ENCODE results near the gene RPS6KB2. TPM values are rescaled to one million over a fixed set of nuclear protein-coding genes. Genes with fewer than 3 reads are reported as not detected.

Gene RPS6KB2
- total RNA-seq, 1 donor = 36.9 TPM

DNA sequence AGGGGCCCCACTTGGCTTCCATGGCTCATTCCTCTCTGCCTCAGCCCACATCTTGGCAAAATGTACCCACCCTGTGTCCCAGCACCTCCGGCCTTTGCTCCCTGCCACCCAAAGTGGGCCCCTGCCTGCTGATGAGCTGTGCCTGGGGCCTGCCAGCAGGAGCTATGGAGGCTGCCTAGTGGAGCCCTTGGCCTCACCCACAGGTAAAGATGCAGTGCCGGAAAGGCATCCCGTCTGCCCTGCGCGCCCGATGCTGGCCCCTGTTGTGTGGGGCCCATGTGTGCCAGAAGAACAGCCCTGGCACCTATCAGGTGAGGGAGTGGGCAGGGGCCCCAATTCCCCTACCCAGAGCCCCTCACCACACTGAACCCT, 23.1 kb upstream of the RPS6KB2 start:
- H3K4me1 ChIP-seq (ENCODE audit: insufficient read depth, low read length) = peaks cover 15% of the 10 kb centered on the region
- TF ChIP-seq, protein P1, sequence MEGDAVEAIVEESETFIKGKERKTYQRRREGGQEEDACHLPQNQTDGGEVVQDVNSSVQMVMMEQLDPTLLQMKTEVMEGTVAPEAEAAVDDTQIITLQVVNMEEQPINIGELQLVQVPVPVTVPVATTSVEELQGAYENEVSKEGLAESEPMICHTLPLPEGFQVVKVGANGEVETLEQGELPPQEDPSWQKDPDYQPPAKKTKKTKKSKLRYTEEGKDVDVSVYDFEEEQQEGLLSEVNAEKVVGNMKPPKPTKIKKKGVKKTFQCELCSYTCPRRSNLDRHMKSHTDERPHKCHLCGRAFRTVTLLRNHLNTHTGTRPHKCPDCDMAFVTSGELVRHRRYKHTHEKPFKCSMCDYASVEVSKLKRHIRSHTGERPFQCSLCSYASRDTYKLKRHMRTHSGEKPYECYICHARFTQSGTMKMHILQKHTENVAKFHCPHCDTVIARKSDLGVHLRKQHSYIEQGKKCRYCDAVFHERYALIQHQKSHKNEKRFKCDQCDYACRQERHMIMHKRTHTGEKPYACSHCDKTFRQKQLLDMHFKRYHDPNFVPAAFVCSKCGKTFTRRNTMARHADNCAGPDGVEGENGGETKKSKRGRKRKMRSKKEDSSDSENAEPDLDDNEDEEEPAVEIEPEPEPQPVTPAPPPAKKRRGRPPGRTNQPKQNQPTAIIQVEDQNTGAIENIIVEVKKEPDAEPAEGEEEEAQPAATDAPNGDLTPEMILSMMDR (IDR thresholded peaks at IDR 0.05; ENCODE audit: extremely low read depth, low read depth, low read length) = no peak
- DNase-seq (ENCODE audit: insufficient read length, low spot score, missing footprints) = peak; percentile 75

DNA sequence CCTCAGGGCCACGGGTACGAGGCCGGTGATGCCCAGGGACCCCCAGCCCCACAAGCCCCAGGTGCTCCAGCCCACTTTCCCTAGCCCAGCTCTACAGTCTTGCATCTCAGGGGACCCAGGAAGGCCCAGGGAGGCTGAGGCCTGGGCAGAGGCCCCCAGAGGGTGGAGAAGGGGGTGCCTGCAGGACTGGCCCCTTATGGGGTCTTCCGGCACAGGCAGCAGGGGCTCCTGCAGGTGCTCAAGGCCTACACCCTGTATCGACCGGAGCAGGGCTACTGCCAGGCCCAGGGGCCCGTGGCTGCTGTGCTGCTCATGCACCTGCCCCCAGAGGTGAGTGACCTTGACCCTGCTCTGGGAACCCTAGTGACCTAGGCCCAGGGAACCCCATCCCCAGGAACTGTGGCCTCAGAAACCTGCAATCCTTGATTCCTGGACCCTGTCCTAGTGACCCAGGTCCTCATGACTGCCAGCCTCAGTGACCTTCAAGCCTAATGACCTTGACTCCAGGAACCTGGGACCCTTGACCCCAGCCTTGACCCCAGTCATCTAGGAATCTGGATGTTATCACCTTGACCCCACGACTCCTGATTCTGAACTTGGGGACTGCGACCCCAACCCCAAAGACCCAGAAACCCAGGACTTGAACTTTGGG, 22.5 kb upstream of the RPS6KB2 start:
- TF ChIP-seq, protein P1 (IDR thresholded peaks at IDR 0.05; ENCODE audit: extremely low read depth, low read depth, low read length) = no peak
- H3K9me3 ChIP-seq (ENCODE audit: low read depth, low read length) = no peaks in the 10 kb centered on the region

More for the DNA sequence above, 23.1 kb upstream of the RPS6KB2 start:
- no peaks in the 10 kb centered on the region for H3K9me3 ChIP-seq (ENCODE audit: low read depth, low read length)
- H3K27ac ChIP-seq (ENCODE audit: low read depth, low read length) = no peak overlapping the region
- H4K20me1 ChIP-seq (ENCODE audit: insufficient read depth, low read length) = peaks cover 11% of the 10 kb centered on the region
- H3K4me2 ChIP-seq (ENCODE audit: insufficient read depth, low read length) = no peak overlapping the region
- peaks cover 25% of the 10 kb centered on the region for H3K27me3 ChIP-seq (ENCODE audit: insufficient read depth, low read length)
- H3K79me2 ChIP-seq (ENCODE audit: insufficient read depth, low read length) = peaks cover 13% of the 10 kb centered on the region
- no peak overlapping the region for H2AFZ ChIP-seq (ENCODE audit: low read length)
- peaks cover 3% of the 10 kb centered on the region for H3K36me3 ChIP-seq (ENCODE audit: insufficient read depth, low read length)
- no peak overlapping the region for H3K4me3 ChIP-seq (ENCODE audit: insufficient read depth, low read length)

DNA sequence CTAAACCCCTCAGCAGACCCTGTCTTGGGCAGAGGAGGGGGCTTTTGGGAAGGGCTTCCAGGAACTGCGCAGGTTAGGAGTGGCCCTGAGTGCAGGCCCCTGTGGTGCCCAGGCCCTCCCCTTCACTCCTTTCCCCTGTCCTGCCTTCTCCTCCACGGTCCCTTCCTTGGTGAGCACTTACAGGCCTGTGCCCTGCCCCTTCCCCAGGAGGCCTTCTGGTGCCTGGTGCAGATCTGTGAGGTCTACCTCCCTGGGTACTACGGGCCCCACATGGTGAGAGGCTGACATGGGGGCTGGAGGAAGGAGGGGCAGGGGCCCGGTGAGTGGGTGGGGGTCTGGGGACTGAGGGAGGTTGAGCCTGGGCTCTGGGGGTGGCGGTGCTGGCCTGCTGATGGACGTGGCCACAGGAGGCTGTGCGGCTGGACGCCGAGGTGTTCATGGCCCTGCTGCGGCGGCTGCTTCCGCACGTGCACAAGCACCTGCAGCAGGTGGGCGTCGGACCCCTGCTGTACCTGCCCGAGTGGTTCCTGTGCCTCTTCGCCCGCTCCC, 21.8 kb upstream of the RPS6KB2 start:
- Histone ChIP-seq H3K4me2 (ENCODE audit: insufficient read depth, low read length) (no peak overlapping the region), H3K4me3 (ENCODE audit: insufficient read depth, low read length) (no peak overlapping the region), H3K36me3 (ENCODE audit: insufficient read depth, low read length) (no peaks in the 10 kb centered on the region), H2AFZ (ENCODE audit: low read length) (no peak overlapping the region), H3K27me3 (ENCODE audit: insufficient read depth, low read length) (peaks cover 38% of the 10 kb centered on the region), H3K79me2 (ENCODE audit: insufficient read depth, low read length) (no peaks in the 10 kb centered on the region), H3K4me1 (ENCODE audit: insufficient read depth, low read length) (peaks cover 7% of the 10 kb centered on the region), H4K20me1 (ENCODE audit: insufficient read depth, low read length) (no peaks in the 10 kb centered on the region), H3K27ac (ENCODE audit: low read depth, low read length) (no peak overlapping the region), H3K9me3 (ENCODE audit: low read depth, low read length) (no peaks in the 10 kb centered on the region)
- TF ChIP-seq, protein P1 (IDR thresholded peaks at IDR 0.05; ENCODE audit: extremely low read depth, low read depth, low read length) = no peak
- peak; percentile 84 for DNase-seq (ENCODE audit: insufficient read length, low spot score, missing footprints)

More for the DNA sequence above, 22.5 kb upstream of the RPS6KB2 start:
- H3K27me3 ChIP-seq (ENCODE audit: insufficient read depth, low read length) = peaks cover 32% of the 10 kb centered on the region
- no peaks in the 10 kb centered on the region for H3K36me3 ChIP-seq (ENCODE audit: insufficient read depth, low read length)
- no peak overlapping the region for H3K27ac ChIP-seq (ENCODE audit: low read depth, low read length)
- H3K4me3 ChIP-seq (ENCODE audit: insufficient read depth, low read length) = no peak overlapping the region
- H2AFZ ChIP-seq (ENCODE audit: low read length) = no peak overlapping the region
- peak; percentile 91 for DNase-seq (ENCODE audit: insufficient read length, low spot score, missing footprints)
- H4K20me1 ChIP-seq (ENCODE audit: insufficient read depth, low read length) = peaks cover 4% of the 10 kb centered on the region
- no peak overlapping the region for H3K4me2 ChIP-seq (ENCODE audit: insufficient read depth, low read length)
- H3K4me1 ChIP-seq (ENCODE audit: insufficient read depth, low read length) = peaks cover 9% of the 10 kb centered on the region
- H3K79me2 ChIP-seq (ENCODE audit: insufficient read depth, low read length) = peaks cover 6% of the 10 kb centered on the region

DNA sequence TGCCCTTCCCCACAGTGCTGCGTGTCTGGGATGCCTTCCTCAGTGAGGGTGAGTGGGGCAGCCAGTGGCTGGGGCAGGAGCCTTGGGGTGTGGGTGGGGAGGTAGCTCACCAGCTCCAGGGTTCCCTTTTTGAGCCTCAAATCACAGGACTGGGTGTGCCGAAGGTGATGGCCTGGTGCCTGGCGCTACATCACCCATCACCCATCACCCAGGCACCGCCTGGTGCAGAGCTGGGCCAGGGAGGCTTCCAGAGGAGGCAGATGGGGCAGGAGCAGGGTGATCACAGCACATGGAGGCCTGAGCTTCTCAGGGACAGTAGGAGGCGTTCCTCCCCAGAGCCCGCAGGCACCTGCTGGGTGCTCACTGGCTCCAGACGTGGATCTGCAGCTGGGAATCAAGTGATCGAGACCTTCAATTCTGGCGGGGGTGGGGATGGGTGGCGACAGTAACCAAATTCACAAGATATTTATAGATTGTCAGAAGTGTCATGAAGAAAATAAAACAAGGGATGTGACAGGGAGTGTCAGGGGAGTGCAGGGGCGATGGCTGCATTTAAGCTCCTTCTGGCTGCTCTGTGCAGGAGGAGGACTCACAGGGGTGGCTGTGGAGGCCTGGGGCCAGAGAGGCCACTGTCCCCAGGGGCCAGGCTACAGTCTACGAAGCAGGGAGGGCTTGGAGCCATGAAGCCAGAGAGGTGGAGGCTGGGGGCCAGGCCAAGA, 21.2 kb upstream of the RPS6KB2 start:
- H3K79me2 ChIP-seq (ENCODE audit: insufficient read depth, low read length) = no peaks in the 10 kb centered on the region
- H3K36me3 ChIP-seq (ENCODE audit: insufficient read depth, low read length) = no peaks in the 10 kb centered on the region
- peaks cover 5% of the 10 kb centered on the region for H3K4me1 ChIP-seq (ENCODE audit: insufficient read depth, low read length)
- no peak overlapping the region for H3K4me2 ChIP-seq (ENCODE audit: insufficient read depth, low read length)
- peak; percentile 96 for DNase-seq (ENCODE audit: insufficient read length, low spot score, missing footprints)
- peaks cover 45% of the 10 kb centered on the region for H3K27me3 ChIP-seq (ENCODE audit: insufficient read depth, low read length)
- TF ChIP-seq, protein P1 (IDR thresholded peaks at IDR 0.05; ENCODE audit: extremely low read depth, low read depth, low read length) = no peak
- no peak overlapping the region for H3K27ac ChIP-seq (ENCODE audit: low read depth, low read length)
- no peak overlapping the region for H3K4me3 ChIP-seq (ENCODE audit: insufficient read depth, low read length)
- no peak overlapping the region for H2AFZ ChIP-seq (ENCODE audit: low read length)
- no peaks in the 10 kb centered on the region for H4K20me1 ChIP-seq (ENCODE audit: insufficient read depth, low read length)
- H3K9me3 ChIP-seq (ENCODE audit: low read depth, low read length) = no peaks in the 10 kb centered on the region

Measured in osteoblast (primary cell).